Stimulated activated CD8-positive, alpha-beta memory T cell treated with anti-CD3 and anti-CD28 coated beads, Interleukin-2, amount 100 ng/mL, for 1 hour (primary cell): ENCODE measurements around the gene HIBCH.

ENCODE experiments used
- DNase-seq, 2 donors: peaks; one replicate each; pipeline ENCODE4 v3.0.0-alpha.2; 2020; ENCODE audit warnings: low read depth in 2 of 2

HIBCH gene

DNA sequence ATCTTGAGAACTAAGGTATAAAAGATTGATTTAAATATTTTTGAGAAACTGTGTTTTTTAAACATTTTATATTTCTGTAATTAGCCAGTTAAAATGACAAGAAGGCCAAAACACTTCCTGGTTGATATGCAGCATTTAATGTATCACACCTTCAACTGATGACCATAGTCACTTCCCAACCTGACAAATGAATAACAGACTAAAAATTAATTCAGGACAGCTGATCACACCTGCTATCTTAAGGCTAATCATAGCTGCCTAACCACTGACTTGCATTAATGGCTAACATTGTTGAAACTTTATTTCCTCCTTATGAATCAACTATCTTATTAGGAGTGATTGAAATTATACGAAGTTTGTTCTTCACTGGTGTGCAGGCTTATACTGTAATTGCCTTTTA, 131.3 kb downstream of the HIBCH start:
- no peak for DNase-seq

DNA sequence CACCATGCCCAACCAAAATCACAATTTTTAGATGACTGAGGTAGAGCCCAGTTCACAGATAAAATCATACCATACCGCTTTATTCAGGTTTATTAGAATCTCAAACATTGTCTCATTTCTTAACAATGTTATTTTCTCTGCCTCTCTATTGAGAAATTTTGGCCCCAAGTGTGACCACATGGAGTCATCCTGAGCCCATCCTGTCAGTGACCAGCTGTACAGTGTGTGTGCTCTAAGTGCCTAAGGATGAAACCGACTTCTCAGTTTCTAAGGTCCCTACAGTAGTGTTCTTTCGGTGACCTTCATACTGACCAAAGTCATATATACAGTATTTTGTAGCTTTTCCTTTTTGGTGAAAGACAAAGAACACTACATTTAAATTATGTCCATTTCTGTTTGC, 133.4 kb downstream of the HIBCH start:
- no peak for DNase-seq

DNA sequence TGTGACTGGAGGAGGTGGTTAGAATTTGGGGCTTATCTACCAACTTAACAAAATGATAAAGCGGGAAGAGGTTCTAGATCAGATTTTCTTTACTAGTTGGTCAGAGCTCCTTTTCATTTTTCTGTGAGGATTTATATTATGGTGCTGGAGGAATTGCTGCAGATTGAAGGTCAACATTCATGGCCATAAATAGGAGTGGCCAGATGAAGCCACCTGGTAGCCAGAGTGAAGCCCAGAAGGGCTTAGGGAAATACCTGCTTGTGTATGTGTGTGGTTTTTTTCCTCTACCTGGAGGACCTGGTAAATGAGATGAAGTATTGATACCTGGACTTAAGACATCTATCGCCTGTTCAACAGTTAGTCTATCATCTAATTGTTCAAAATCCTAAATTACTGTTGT, 134.2 kb downstream of the HIBCH start:
- no peak for DNase-seq

DNA sequence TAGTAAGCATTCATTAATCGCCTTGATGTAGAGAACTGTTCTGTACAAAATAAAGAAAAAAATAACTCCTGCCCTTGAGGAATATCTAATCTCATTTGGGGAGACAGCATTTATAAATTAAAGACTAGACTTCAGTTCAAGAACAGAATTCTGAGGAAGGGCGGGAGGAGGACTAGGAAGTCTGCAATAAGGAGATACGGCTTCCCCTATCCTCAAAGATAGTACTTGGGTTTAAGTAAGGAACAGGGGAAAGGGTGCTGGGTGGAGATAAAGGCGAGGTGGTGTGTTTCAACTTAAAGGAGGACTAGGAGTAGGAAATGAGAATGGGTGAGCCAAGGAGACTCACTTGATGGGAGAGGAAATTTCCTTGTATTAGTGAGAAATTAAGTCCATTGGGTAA, 135.2 kb downstream of the HIBCH start:
- DNase-seq: no peak

DNA sequence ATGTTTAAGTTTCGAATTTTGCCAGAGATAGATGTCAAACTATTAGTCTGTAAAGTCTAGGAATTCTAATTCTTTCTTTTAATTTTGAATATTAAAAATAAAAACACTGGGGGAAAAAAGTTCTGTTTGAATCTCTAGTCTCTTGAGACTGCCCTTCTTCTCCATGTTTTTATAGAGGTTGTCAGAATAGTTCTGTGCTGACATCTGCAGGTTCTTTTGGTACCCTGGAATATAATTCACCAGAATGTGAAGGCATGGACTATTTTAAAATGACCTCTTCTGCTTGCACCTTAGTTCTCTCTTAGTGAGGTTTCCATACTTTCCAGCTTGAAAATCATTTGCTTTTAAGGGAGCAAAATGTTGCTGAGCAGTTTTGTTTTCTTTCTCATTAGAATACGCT, 136.1 kb downstream of the HIBCH start:
- no peak for DNase-seq

DNA sequence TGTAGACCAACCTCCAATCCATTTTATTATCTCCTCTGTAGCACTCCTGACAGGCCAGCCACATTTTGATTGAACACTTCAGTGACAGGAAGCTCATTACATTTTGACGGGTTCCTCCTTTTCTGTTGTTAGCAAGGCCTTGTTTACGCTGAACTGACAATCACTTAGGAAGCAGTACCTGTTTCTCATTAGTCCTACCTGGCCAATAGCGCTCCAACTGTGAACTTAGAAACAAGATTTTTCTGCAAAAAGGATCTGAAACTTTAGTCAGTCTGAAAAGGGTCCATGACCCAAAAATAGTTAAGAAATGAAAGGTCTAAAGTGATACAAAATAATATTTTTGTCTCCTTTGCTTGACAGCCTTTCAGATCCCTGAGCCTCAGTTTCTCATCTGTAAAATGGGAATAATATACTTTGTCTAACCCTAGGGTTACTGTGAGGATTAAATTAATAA, 137.5 kb downstream of the HIBCH start:
- DNase-seq: no peak

DNA sequence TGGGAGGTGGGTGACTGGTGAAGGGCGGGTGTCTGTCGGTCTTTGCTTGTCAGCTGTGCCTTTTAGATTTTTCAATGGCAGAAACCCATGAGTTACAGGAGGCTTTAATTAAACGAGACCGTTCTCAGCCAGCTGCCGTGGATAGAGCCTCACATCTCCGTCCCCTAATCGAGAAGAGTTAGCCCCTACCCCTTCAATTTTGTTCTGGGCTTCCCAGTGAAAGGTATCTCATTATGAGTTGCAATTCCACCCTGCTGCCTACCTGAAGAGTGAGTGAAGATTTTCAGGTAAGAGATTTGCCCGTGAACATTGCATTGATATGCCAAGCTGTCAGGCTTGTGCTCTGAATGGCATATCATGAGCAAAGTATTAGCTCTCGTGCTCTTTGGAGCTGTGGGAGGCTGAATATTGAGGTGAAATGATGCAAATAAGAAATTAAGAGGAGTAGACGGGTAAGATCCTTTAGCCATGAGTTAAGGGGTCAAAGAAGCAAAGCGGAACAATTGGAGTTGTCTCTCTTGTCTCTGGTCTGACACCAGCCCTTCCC, 138.4 kb downstream of the HIBCH start:
- DNase-seq: no peak

DNA sequence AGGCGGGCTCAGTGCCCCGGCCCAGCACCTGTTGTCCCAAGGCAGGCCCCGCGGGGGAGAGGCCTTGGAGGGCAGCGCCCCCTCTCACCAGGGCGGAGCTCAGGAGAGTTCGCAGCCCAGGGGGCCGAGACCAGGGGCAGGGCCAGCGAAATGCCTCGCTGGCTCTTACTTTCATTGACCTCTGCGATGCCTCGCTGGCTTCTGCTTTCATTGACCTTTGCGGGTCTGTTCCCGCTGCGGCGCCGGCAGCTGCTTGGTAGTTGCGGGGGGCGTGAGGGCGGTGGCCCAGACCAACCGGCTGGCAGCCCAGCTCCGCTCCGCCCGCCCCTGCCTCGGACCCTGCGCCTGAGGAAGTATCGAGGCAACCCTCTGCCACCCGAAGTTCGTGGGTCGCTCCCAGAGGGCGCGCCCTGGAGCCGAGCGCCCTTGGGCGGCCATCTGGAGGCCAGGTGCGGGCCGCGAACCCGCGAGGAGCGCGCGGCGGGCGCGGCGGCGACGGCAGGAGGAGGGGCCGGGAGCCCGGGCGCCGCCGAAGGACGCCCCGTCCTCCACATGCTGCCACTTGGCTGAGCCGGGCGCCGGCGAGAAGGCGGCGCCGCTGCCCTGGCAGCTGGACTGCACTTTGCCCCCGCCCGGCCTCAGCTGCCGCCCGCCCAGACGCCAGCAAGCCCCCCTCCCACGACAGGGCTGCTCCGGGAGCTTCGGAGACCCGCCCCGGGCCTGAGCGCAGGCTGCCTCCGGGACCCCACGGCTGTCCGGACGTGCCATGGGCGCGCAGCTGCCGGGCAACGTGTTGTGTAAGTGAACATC, 139.1 kb downstream of the HIBCH start:
- DNase-seq: no peak

DNA sequence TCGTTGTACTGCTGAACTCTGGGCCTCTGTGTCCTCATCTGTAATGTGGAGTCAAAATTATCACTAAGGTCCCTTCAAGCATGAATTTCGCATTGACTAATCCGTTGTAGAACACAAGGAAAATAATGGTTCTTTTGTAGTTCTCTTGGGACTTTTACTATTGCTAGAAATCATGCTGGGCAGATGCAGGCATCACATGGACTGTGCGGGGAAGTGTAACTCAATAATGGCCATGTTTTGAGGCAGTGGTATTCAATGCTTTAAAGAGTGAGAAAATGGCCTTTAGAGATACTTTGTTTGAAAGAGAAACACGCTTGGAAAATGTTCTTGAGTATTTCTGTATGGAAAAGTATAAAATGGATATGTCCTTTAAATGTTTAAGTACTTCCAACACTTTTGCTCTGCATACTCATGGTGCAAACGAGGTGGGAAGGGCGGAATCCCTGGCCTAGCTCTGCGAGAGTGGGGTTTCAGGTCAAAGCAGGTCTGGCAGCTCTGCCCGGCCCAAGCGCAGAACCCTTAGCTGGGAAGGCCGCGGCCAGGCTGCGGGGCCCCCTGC, 139.8 kb downstream of the HIBCH start:
- no peak for DNase-seq

DNA sequence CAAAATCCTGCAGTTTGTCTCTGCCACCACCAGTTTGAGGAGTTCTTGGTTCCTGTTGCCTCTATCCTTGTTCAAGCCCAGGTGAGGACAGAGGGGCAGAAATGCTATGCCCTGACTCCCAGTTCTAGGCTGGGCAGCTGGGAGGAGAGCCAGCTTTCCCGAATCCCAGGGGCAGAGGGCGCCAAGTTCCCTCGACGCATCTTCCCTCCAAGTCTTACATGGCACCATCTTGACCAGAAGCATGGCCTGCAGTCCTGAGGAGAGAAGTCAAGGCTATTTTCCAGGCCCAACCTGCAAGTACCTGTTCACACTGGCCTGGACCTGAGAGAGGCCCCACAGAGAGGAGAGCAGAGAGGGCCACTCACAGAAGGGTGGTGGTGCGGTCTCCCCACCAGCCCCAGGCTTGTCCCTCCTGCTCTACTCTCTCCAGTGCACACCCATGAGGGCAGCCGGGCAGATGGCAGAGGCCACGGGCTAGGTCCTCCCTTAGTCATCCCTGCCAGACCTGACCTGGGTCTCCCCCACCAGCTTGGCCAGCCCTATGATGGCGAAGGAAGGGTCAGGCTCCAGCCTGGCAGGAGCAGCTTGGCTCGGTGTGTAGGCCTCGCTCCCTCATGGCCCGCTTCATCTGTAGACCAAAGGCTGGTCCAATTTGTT, 141.4 kb downstream of the HIBCH start:
- no peak for DNase-seq

DNA sequence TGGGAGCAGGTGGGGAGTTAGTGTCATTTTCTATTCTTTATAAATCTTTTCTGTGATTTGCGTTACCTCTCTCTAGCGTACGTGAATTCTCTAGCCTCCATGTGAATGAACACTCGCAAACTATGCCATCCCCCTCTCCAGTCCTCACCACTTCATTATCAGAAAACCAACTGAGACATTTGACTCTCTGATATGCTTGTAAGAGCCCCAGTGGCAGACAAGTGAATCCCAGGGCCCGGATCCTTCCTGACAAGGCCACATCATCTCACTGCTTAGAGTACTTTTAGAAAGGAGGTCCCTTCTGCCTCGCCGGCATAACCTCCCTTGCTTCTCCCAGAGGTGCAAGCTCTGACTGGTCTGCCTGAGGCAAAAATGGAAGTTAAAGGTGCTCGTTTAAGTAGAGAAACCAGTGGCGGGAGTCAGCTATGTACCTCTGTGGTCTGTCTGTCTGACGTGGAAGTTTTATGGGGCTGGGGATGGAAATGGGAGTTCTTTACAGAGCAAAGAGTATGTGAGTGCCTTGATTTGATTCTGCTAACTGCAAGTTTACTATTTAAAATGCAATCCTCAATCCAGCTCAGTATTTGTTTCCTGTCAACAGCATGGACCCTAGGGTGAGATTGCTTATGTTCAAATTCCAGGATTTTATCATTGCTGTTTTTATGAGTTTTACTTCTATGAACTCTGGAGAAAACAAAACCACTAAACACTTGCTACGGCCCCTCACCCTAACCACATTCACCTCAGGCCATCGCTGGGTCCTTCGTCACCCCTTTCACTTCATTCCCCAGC, 142.2 kb downstream of the HIBCH start:
- DNase-seq: no peak

DNA sequence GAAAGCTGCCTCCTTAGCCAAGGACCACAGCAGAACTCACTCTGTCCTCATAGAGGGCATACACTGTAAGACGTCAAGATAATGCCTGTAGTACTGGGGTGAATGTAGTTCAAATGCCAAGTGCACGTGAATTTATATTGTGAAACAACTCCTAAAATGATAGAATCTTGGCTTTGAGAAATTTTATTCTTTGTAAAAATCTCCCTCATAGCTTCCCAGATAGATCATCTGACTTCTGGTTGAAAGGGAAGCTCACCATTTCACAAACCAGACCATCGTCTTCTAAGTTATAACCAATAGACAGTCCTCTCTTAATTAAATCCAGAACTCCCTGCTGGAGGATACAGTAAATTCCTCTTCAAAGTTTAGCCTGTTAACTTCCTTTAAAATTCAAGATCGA, 146.2 kb downstream of the HIBCH start:
- DNase-seq: no peak

DNA sequence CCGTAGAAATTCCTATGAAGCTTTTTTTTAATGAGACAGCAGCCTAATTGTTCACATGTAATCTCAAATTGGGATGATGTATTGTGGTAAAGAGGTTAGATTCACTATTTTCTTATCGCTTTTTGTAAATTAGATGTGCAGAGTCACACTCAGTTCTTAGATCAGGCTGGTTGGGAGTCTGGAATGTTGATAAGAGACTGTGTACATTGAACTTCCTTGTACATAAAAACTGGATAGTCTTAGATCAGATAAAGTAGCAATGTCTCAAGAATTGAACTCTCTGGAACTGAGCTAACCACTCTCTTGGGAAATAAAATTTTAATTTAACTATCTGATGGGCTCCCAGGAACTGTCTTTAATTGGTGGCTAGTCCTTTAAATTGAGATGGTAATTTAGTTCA, 149.0 kb downstream of the HIBCH start:
- DNase-seq: no peak

DNA sequence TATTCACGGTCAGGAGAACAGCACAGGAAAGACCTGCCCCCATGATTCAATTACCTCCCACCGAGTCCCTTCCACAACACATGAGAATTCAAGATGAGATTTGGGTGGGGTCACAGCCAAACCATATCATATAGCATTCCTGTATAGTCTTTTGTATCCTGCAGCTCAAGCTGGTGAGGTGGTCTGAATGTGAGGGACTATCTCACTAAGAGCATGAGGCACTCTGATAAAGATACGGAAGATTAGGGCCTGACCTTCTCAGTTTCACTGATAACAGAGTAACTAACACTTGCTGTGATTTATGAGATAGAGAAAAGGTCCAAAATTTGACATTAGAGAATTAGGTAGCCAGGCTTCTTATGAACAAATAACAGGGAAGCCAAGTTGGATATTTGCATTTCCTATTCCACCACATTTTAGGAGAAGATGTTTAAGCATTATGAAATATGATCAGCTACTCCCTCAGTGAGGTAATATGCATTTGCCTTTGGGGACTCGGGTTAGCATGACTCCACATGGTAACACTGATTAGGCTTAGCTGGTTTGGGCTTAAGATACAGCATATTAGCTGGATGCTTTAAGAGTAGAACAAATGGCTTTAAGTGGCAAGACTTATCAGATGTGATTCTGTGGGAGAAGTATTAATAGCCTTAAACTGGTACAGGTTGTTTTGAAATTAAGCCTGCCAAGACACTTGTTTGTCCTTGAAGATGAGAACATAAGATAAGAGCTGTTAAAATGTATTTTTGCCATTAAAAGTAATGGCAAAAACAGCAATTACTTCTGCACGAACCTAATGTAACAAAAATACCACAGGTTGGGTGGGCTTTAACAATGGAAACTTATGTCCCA, 150.2 kb downstream of the HIBCH start:
- DNase-seq: no peak

DNA sequence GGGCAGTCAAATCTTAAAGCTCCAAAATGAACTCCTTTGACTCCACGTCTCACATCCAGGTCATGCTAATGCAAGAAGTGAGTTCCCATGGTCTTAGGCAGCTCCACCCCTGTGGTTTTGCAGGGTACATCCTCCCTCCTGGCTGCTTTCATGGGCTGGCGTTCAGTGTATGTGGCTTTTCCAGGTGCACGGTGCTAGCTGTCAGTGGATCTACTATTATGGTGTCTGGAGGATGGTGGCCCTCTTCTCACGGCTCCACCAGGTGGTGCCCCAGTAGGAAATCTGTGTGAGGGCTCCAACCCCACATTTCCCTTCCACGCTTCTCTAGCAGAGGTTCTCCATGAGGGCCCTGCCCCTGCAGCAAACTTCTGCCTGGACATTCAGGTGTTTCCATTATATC, 151.9 kb downstream of the HIBCH start:
- DNase-seq: no peak

DNA sequence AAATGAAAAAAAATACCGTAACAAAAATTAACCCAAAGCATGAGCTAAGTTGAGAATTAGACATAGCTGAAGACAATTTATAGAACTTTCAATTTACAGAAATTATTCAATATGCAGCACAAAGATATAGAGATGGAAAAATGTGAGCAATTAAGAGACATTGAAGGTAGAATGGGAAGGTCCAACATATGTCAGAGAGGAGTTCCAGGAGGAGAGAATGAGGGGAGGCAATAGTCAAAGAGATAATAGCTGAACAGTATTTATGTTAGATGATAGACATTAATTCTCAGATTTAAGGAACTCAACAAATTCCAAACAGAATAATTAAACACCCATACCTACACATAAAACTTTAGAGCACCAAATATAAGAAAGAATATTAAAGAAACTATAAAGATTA, 154.1 kb downstream of the HIBCH start:
- no peak for DNase-seq

DNA sequence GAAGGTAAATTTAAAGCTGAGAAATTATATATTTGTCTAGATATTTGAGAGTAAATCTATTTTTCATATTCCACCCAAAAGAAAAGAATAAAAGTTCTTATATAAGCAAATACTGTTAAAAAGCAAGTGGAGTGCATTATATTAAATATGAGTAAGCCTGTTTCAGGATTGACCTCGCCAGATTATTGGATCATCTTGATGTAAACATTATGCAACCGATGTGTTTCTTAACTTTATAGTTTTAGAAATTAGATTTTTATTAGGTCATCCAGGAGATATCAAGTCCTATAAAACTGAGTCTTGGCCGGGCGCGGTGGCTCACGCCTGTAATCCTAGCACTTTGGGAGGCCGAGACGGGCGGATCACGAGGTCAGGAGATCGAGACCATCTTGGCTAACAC, 156.8 kb downstream of the HIBCH start:
- DNase-seq: no peak

DNA sequence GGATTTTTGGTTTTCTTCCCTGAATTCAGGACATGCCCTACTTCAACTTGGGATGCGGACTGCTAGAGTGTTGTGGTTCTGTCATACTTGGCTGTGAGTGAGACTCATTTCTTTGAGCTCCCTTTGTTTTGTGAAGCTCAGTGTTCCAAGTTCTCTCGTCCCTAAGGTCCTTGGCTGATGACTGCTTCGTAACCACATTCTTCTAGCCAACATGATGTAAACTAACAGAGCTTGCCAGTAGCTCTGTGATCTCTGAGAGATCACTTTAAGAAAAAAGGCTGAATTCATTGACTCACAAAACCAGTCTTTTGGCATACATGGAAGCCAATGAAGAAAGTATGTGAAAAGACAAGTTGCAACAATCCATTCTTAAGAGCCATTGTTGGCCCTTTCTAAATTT, 160.2 kb downstream of the HIBCH start:
- no peak for DNase-seq

DNA sequence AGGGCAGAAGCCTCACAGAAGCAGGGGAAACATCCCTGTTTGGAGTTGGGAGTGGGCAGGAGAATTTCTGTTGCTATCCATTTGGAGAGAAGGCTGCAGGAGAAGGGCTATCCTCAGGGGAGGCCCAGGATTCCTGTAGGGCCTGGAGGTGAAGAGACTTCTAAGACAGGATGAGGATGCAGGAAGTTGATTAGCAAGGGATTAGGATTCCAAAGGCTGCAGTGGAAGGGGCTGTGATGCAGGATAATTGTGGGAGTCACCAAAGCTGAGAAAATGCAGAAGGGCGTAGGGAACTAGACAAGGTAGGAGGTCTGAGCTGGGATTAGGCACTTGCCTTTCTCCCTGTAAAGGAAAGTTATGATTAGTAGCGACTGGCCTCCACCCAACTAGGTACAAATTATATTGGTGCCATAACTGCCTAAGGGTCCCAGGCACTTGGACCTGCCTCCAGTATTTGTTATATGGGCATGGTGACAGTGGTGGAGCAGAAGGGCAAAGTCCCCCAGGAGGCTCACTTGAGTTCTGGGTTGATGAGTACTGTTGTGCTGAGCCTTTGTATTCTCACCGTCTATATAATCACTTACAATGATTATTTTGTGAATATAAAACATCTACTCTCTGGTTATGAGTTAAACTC, 160.7 kb downstream of the HIBCH start:
- DNase-seq: no peak
